Neural progenitor cell (in vitro differentiated cells): ENCODE measurements around the gene PRRC2B. TPM values are rescaled to one million over a fixed set of nuclear protein-coding genes. Genes with fewer than 3 reads are reported as not detected.

ENCODE experiments used
- DNase-seq: peaks from one replicate; pipeline ENCODE4 v3.0.0-alpha.2; 2016; ENCODE audit warnings: low spot score
- H2AFZ ChIP-seq: fragments of 200-600 bp; sonication (generic); replicated peaks from 2 replicates; pipeline ENCODE4 v1.6.1; 2016; ENCODE audit warnings: antibody characterized with exemption
- H3F3A ChIP-seq: fragments of 200-600 bp; sonication (generic); 2 replicates; pipeline ENCODE4 v1.6.1; 2016; ENCODE audit warnings: antibody characterized with exemption, low read depth
- H3K27ac ChIP-seq: fragments of 200-600 bp; sonication (generic); 2 replicates; pipeline ENCODE4 v1.5.1; 2016; ENCODE audit warnings: mild to moderate bottlenecking
- H3K27me3 ChIP-seq: fragments of 200-600 bp; sonication (generic); 2 replicates; pipeline ENCODE4 v1.6.1; 2016; ENCODE audit warnings: mild to moderate bottlenecking, moderate library complexity
- H3K36me3 ChIP-seq: fragments of 200-600 bp; sonication (generic); 2 replicates; pipeline ENCODE4 v1.5.1; 2016
- H3K4me1 ChIP-seq: fragments of 200-600 bp; sonication (generic); 2 replicates; pipeline ENCODE4 v1.6.1; 2016; ENCODE audit warnings: mixed run types
- H3K4me2 ChIP-seq: fragments of 200-600 bp; sonication (generic); 2 replicates; pipeline ENCODE4 v1.6.1; 2016
- H3K4me3 ChIP-seq: fragments of 200-600 bp; sonication (generic); 2 replicates; pipeline ENCODE4 v1.5.1; 2016
- H3K79me2 ChIP-seq: fragments of 200-600 bp; sonication (generic); 2 replicates; pipeline ENCODE4 v1.6.1; 2016; ENCODE audit warnings: low read depth
- H3K9ac ChIP-seq: fragments of 200-600 bp; sonication (generic); 2 replicates; pipeline ENCODE4 v1.6.1; 2016
- H3K9me3 ChIP-seq: fragments of 200-600 bp; sonication (generic); 2 replicates; pipeline ENCODE4 v1.5.1; 2016; ENCODE audit warnings: low read depth
- H4K20me1 ChIP-seq: fragments of 200-600 bp; sonication (generic); 2 replicates; pipeline ENCODE4 v1.6.1; 2016; ENCODE audit warnings: low read depth
- H3K27ac Mint-ChIP-seq: 3 replicates; pipeline ENCODE4 v1.8.0; 2021; ENCODE audit warnings: mixed read lengths
- H3K27me3 Mint-ChIP-seq: 2 replicates; pipeline ENCODE4 v1.8.0; 2022; ENCODE audit warnings: low read depth, mild to moderate bottlenecking, inconsistent platforms, moderate library complexity, mixed read lengths; ENCODE audit not compliant: insufficient read depth
- H3K36me3 Mint-ChIP-seq: 3 replicates; pipeline ENCODE4 v1.8.0; 2021; ENCODE audit warnings: mixed read lengths
- H3K4me1 Mint-ChIP-seq: 3 replicates; pipeline ENCODE4 v1.8.0; 2021; ENCODE audit warnings: mixed read lengths
- H3K4me3 Mint-ChIP-seq: 3 replicates; pipeline ENCODE4 v1.8.0; 2021; ENCODE audit warnings: mild to moderate bottlenecking, moderate library complexity, mixed read lengths
- H3K9me3 Mint-ChIP-seq: 3 replicates; pipeline ENCODE4 v1.8.0; 2020; ENCODE audit warnings: mixed read lengths
- CTCF ChIP-seq: fragments of 200-600 bp; sonication (generic); IDR thresholded peaks from 2 replicates; pipeline ENCODE4 v1.5.1; 2017; ENCODE audit warnings: antibody characterized with exemption, mild to moderate bottlenecking
- EZH2 ChIP-seq: fragments of 200-600 bp; sonication (generic); IDR thresholded peaks from 2 replicates; pipeline ENCODE4 v1.6.1; 2017; ENCODE audit warnings: antibody characterized with exemption, mild to moderate bottlenecking, moderate library complexity
- EZH2phosphoT487 ChIP-seq: fragments of 200-600 bp; sonication (generic); IDR thresholded peaks from 2 replicates; pipeline ENCODE4 v1.6.1; 2017; ENCODE audit warnings: antibody characterized with exemption
- total RNA-seq: library from RNA; depleted of rRNA; stranded (reverse); fragments of >200 nt; gene quantifications from 2 replicates; pipeline ENCODE4 v1.2.3, GENCODE V29; 2015; ENCODE audit warnings: low replicate concordance

Gene PRRC2B
- total RNA-seq, 1 donor from 2014 or later: 139 TPM

GRCh38 chr9:131524665-131525315 lies 130.9 kb downstream of the PRRC2B start:
- Histone ChIP-seq H3K27ac (peak overlapping the region; percentile 53), H3K4me3 (no peak overlapping the region), H4K20me1 (peaks cover 6% of the 10 kb centered on the region), H3K9me3 (no peaks in the 10 kb centered on the region), H3K4me2 (no peak overlapping the region), H3K4me1 (peaks cover 1% of the 10 kb centered on the region), H3K27me3 (no peaks in the 10 kb centered on the region), H3K79me2 (peaks cover 7% of the 10 kb centered on the region), H3F3A (peaks cover 12% of the 10 kb centered on the region), H3K36me3 (no peaks in the 10 kb centered on the region), H3K9ac (no peak overlapping the region), H2AFZ (no peak overlapping the region)
- TF ChIP-seq EZH2phosphoT487 (no peak), CTCF (no peak), EZH2 (no peak)
- peaks cover under 1% of the 10 kb centered on the region for H3K4me1 Mint-ChIP-seq
- H3K36me3 Mint-ChIP-seq: peaks cover 19% of the 10 kb centered on the region
- no peak overlapping the region for H3K27ac Mint-ChIP-seq
- H3K9me3 Mint-ChIP-seq: no peaks in the 10 kb centered on the region
- H3K4me3 Mint-ChIP-seq: no peak overlapping the region
- peaks cover 13% of the 10 kb centered on the region for H3K27me3 Mint-ChIP-seq
- DNase-seq: no peak

- H3K4me1 Mint-ChIP-seq: peaks cover 7% of the 10 kb centered on the region
- H3K4me2 ChIP-seq: no peak overlapping the region
- no peaks in the 10 kb centered on the region for H3K36me3 ChIP-seq
- H3K27me3 ChIP-seq: no peaks in the 10 kb centered on the region
- no peaks in the 10 kb centered on the region for H3K9me3 ChIP-seq
- no peak overlapping the region for H2AFZ ChIP-seq
- H3K4me3 ChIP-seq: no peak overlapping the region
- no peak for DNase-seq
- peaks cover 18% of the 10 kb centered on the region for H3K79me2 ChIP-seq
- H3K36me3 Mint-ChIP-seq: peaks cover 18% of the 10 kb centered on the region
- H3K27ac ChIP-seq: no peak overlapping the region
- peaks cover 13% of the 10 kb centered on the region for H3K27me3 Mint-ChIP-seq
- peaks cover 5% of the 10 kb centered on the region for H3K4me1 ChIP-seq
- H3K27ac Mint-ChIP-seq: no peak overlapping the region
- peak overlapping the region; percentile 5 for H3K4me3 Mint-ChIP-seq
- no peaks in the 10 kb centered on the region for H3K9me3 Mint-ChIP-seq
- H3K9ac ChIP-seq: no peak overlapping the region
- H3F3A ChIP-seq: peaks cover 12% of the 10 kb centered on the region
- H4K20me1 ChIP-seq: peaks cover 14% of the 10 kb centered on the region
- TF ChIP-seq EZH2phosphoT487 (no peak), EZH2 (no peak), CTCF (no peak)
Observed at GRCh38 chr9:131525643-131526565, 132.0 kb downstream of the PRRC2B start.

- Histone ChIP-seq H3F3A (peaks cover 12% of the 10 kb centered on the region), H3K9ac (no peak overlapping the region), H3K79me2 (peaks cover 19% of the 10 kb centered on the region), H2AFZ (no peak overlapping the region), H3K27me3 (no peaks in the 10 kb centered on the region), H4K20me1 (peaks cover 14% of the 10 kb centered on the region), H3K9me3 (no peaks in the 10 kb centered on the region), H3K27ac (no peak overlapping the region), H3K36me3 (no peaks in the 10 kb centered on the region), H3K4me1 (peaks cover 5% of the 10 kb centered on the region), H3K4me2 (no peak overlapping the region), H3K4me3 (no peak overlapping the region)
- DNase-seq: no peak
- Mint-ChIP-seq H3K36me3 (peaks cover 12% of the 10 kb centered on the region), H3K4me1 (peaks cover 10% of the 10 kb centered on the region), H3K9me3 (no peaks in the 10 kb centered on the region), H3K27me3 (peaks cover 9% of the 10 kb centered on the region), H3K4me3 (peak overlapping the region; percentile 60), H3K27ac (no peak overlapping the region)
- TF ChIP-seq EZH2: no peak
- TF ChIP-seq CTCF: no peak
- TF ChIP-seq EZH2phosphoT487: no peak
Observed at GRCh38 chr9:131528186-131528585, 134.3 kb downstream of the PRRC2B start.
